HG02623 (cell line): Measurements from ENCODE around the gene KSR1.

Experiments used
- ATAC-seq: cut with Tn5 transposase; IDR thresholded peaks from one replicate; pipeline ENCODE4 v1.9.1; 2021; ENCODE audit warnings: moderate library complexity; ENCODE audit not compliant: unreplicated experiment

The KSR1 gene

GRCh38 chr17:27581016-27581415, 124.8 kb downstream of the KSR1 start:
- ATAC-seq, result no peak

- ATAC-seq, result no peak
Observed at GRCh38 chr17:27582696-27583095, 126.4 kb downstream of the KSR1 start.

GRCh38 chr17:27585153-27585681, 129.0 kb downstream of the KSR1 start:
- no peak for ATAC-seq

GRCh38 chr17:27585792-27586191, 129.5 kb downstream of the KSR1 start:
- ATAC-seq, result no peak

GRCh38 chr17:27586203-27586721, 130.0 kb downstream of the KSR1 start:
- ATAC-seq, result no peak

GRCh38 chr17:27588354-27588753, 132.1 kb downstream of the KSR1 start:
- ATAC-seq, result no peak

GRCh38 chr17:27590864-27591263, 134.6 kb downstream of the KSR1 start:
- no peak for ATAC-seq

GRCh38 chr17:27591986-27592385, 135.7 kb downstream of the KSR1 start:
- ATAC-seq, result no peak

GRCh38 chr17:27593232-27593856, 137.1 kb downstream of the KSR1 start:
- no peak for ATAC-seq

GRCh38 chr17:27593857-27594255, 137.6 kb downstream of the KSR1 start:
- ATAC-seq, result no peak

GRCh38 chr17:27595208-27595607, 139.0 kb downstream of the KSR1 start:
- no peak for ATAC-seq

- no peak for ATAC-seq
Observed at GRCh38 chr17:27596096-27596495, 139.8 kb downstream of the KSR1 start.

- ATAC-seq, result no peak
Observed at GRCh38 chr17:27596566-27597187, 140.4 kb downstream of the KSR1 start.

- no peak for ATAC-seq
Observed at GRCh38 chr17:27597188-27597580, 140.9 kb downstream of the KSR1 start.

- no peak for ATAC-seq
Observed at GRCh38 chr17:27597783-27598320, 141.6 kb downstream of the KSR1 start.

- no peak for ATAC-seq
Observed at GRCh38 chr17:27598337-27599050, 142.2 kb downstream of the KSR1 start.

- ATAC-seq, result no peak
Observed at GRCh38 chr17:27600471-27600870, 144.2 kb downstream of the KSR1 start.

- no peak for ATAC-seq
Observed at GRCh38 chr17:27601069-27601974, 145.1 kb downstream of the KSR1 start.

GRCh38 chr17:27601975-27602302, 145.7 kb downstream of the KSR1 start:
- ATAC-seq, result no peak

GRCh38 chr17:27602721-27603420, 146.6 kb downstream of the KSR1 start:
- ATAC-seq, result no peak
